ENCODE measurements around the gene HNRNPH2.

HNRNPH2 gene

GRCh38 chrX:101395789-101396188 is 12.2 kb upstream of the HNRNPH2 start:
- DNase-seq (ENCODE audit: low spot score), result no peak

- DNase-seq (ENCODE audit: low spot score), result no peak
These were observed 10.2 kb upstream of the HNRNPH2 start for GRCh38 chrX:101397779-101398178.

- DNase-seq (ENCODE audit: low spot score), result no peak
These were observed 9.3 kb upstream of the HNRNPH2 start for GRCh38 chrX:101398694-101399093.

- DNase-seq (ENCODE audit: low spot score), result no peak
These were observed 8.2 kb upstream of the HNRNPH2 start for GRCh38 chrX:101399825-101400224.

- DNase-seq (ENCODE audit: low spot score), result peak; percentile 59
These were observed 765 bp upstream of the HNRNPH2 start for GRCh38 chrX:101407167-101407747.

- DNase-seq (ENCODE audit: low spot score), result no peak
These were observed 465 bp downstream of the HNRNPH2 start for GRCh38 chrX:101408532-101408841.

GRCh38 chrX:101409043-101409442 is 1.0 kb downstream of the HNRNPH2 start:
- DNase-seq (ENCODE audit: low spot score), result no peak

GRCh38 chrX:101410461-101410860 is 2.4 kb downstream of the HNRNPH2 start:
- no peak for DNase-seq (ENCODE audit: low spot score)

- DNase-seq (ENCODE audit: low spot score), result no peak
These were observed 4.0 kb downstream of the HNRNPH2 start for GRCh38 chrX:101411984-101412383.

GRCh38 chrX:101415180-101416145 is 7.4 kb downstream of the HNRNPH2 start:
- peak; percentile 66 for DNase-seq (ENCODE audit: low spot score)

- DNase-seq (ENCODE audit: low spot score), result no peak
These were observed 8.7 kb downstream of the HNRNPH2 start for GRCh38 chrX:101416691-101417090.

- no peak for DNase-seq (ENCODE audit: low spot score)
These were observed 9.2 kb downstream of the HNRNPH2 start for GRCh38 chrX:101417190-101417589.

- no peak for DNase-seq (ENCODE audit: low spot score)
These were observed 10.2 kb downstream of the HNRNPH2 start for GRCh38 chrX:101417981-101418841.

GRCh38 chrX:101419489-101419888 is 11.5 kb downstream of the HNRNPH2 start:
- no peak for DNase-seq (ENCODE audit: low spot score)

- no peak for DNase-seq (ENCODE audit: low spot score)
These were observed 19.9 kb downstream of the HNRNPH2 start for GRCh38 chrX:101427954-101428353.

GRCh38 chrX:101429934-101430333 is 21.9 kb downstream of the HNRNPH2 start:
- no peak for DNase-seq (ENCODE audit: low spot score)

- no peak for DNase-seq (ENCODE audit: low spot score)
These were observed 22.5 kb downstream of the HNRNPH2 start for GRCh38 chrX:101430457-101431078.

- DNase-seq (ENCODE audit: low spot score), result no peak
These were observed 34.1 kb downstream of the HNRNPH2 start for GRCh38 chrX:101442085-101442484.

- DNase-seq (ENCODE audit: low spot score), result no peak
These were observed 41.3 kb downstream of the HNRNPH2 start for GRCh38 chrX:101449279-101449678.

- DNase-seq (ENCODE audit: low spot score), result no peak
These were observed 42.1 kb downstream of the HNRNPH2 start for GRCh38 chrX:101450085-101450484.

- no peak for DNase-seq (ENCODE audit: low spot score)
These were observed 42.9 kb downstream of the HNRNPH2 start for GRCh38 chrX:101450961-101451360.

- DNase-seq (ENCODE audit: low spot score), result no peak
These were observed 44.0 kb downstream of the HNRNPH2 start for GRCh38 chrX:101452056-101452455.
